GM19193 (cell line): ENCODE measurements around the gene TDRD7.

ENCODE experiments used
- POLR2A ChIP-seq: IDR thresholded peaks from 4 replicates; pipeline ENCODE4 v1.6.1; 2011; ENCODE audit not compliant: insufficient read depth, insufficient read length; ENCODE audit errors: extremely low read depth

TDRD7 gene

GRCh38 chr9:97531888-97532376 is 120.0 kb downstream of the TDRD7 start:
- no peak for TF ChIP-seq POLR2A

- no peak for TF ChIP-seq POLR2A
Measured at GRCh38 chr9:97534185-97534584, 122.3 kb downstream of the TDRD7 start.

GRCh38 chr9:97534961-97535594 is 123.2 kb downstream of the TDRD7 start:
- no peak for TF ChIP-seq POLR2A

DNA sequence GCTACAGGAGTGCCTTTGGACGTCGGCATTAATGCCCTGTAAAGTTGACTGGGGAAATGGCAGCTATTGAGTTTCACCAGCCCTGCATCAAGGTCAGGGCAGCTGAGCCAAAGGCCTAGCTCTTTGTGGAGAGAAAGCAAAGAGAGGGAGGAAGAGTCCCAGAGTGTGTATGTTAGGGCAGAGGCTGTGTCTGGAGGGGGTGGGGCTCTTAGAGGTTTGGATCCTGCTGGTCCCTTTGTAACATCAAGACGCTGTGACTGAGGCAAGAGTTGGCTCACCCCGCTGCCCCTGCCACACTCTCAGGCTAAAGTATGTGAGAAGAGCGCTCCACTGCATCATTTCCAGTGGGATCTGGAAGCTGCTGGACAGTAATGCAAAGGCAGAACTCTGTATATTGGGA is 123.9 kb downstream of the TDRD7 start:
- TF ChIP-seq POLR2A, result no peak

GRCh38 chr9:97536480-97536879 is 124.6 kb downstream of the TDRD7 start:
- no peak for TF ChIP-seq POLR2A

- no peak for TF ChIP-seq POLR2A
Measured at GRCh38 chr9:97543561-97543960, 131.7 kb downstream of the TDRD7 start.

GRCh38 chr9:97545486-97545885 is 133.6 kb downstream of the TDRD7 start:
- TF ChIP-seq POLR2A, result no peak
